Activated CD4-positive, alpha-beta T cell treated with anti-CD3 and anti-CD28 coated beads for 48 hours (primary cell): ENCODE data around the gene COBL.

Experiments used
- DNase-seq: peaks from one replicate; pipeline ENCODE4 v3.0.0-alpha.2; 2020

COBL gene

DNA sequence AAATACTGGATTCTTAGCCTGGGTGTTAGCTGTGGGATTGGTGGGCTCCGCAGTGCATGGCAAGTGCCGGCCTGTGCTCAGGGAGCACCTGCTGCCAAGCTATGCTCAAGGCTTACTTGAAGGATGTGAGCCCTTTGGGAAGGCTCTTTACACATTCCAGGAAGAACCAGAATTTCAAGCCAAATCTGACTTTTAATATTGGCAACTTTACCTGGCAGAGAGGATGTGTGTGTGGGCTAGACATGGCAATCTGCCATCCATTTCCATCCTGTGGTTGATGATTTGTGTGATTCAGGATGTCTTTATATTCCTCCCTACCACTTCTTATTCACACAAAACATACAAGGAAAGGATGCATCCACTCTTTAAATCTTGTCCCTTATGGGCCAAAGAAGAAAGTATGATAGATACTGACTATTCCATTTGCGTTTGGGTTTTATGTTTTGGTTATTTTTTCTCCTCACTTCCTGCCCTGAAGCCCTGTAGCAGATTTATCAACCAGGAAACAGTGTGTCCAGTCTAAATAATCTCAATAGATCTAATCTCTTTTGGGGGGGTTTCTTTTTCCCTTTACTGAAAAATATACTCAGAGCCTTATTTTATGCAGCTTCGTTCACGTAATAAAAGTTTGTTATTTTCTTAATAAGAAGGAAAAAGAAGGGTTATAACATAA lies 247.1 kb downstream of the COBL start:
- DNase-seq = no peak

DNA sequence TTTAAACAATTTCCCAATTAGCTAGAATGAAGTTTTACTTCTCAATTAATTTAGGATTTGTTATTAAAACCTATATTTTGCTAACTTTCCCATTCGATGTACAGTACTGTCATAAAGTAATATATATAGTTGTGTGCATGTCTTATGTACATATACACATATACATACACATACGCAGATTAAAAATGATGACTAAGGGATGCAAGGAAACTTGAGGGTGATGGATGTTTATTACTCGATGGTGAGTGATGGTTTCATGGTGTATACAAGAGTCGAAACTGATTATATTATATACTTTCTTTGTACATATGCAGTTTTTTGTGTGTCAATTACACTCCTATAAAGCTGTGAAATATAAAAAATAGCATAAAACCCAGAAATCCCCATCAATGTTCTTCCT lies 248.2 kb downstream of the COBL start:
- DNase-seq = no peak

DNA sequence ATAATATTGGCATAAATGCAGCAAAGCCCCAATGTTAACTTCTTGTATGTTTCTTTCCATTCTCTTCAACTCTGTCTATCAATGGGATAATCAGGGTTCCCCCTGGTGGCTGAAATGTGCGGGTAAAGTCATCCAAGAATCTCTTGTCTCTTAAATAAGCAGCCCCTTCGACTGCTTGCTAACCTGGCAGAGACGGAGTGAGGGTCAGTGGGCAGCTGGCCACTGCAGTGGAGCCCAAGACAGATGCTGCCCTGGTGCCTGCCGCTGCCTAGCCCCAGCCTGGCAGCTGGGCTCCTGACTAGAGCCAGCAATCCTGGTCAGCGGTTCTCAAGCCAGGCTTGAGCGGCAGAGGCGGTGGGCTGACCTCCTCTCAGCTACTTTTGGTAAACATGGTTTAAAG lies 248.9 kb downstream of the COBL start:
- peak; percentile 58 for DNase-seq

DNA sequence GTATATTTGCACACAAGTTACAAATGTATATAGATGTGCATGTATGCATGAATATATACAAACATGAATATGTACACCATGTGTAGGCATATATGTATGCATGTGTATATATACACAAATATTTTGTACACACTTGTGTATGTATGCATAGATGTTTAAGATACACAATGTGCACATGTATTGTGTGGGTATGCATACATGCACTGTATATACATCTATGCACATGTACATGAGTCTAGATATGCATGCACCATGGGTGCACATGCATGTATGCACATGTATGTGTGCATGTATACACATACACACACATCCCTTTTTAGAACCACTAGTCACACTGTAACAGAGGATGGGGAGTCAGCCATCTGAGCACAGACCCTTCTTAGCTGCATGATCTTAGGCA lies 249.4 kb downstream of the COBL start:
- DNase-seq = no peak

DNA sequence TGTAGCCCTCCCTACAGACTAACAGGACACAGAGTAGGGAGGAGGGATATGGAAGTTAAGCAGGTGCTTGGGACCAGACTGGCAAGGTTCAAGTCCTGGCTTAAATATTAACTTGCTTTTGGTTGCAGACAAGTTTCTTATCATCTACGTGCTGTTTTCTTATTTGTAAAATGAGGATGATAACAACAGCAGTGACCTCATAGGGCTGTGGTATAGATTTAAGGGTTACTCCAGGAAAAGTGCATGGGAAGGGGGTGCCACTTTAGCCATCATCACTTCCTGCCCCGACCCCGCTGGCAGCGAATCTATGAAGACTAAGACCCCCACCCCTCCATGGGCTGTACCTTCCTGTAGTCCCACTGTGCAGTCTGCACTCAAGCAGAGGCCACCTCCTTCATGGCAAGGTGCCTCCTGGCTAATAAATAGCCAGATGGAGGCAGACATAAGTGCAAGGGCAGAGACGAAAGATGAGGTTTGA lies 250.2 kb downstream of the COBL start:
- no peak for DNase-seq

DNA sequence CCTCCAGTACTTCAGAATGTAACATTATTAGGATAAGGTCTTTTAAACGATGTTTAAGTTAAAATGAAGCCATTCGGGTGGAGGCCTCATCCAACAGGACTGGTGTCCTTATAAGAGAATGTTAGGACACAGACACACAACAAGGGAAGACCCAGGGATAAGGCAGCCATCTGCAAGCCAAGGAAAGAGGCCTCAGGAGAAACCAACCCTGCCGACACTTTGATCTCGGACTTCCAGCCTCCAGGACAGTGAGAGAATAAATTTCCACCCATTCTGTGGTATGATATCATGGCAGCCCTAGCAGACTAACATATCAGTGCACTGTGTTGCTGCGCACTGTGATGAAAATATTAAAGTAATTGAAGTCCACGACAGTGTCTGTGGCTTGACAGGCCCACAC lies 250.8 kb downstream of the COBL start:
- DNase-seq = no peak

DNA sequence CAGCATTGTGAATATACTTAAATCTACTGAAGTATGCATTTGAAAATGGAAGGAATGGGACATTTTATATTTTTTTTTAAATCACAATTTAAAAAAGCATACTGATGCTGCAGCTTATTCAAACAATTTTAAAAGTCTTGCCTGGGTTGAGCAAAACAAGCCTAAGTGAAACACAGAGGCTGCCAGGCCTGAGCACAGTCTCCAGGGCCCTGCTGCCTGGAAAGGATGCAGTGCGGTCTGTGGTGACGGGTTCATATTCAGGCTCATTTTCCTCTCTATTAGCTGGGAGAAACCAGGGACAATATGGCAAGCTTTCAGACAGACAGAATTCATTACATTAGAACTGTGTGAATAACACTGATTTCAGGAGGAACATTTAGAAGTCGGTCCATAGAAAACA lies 251.9 kb downstream of the COBL start:
- no peak for DNase-seq

DNA sequence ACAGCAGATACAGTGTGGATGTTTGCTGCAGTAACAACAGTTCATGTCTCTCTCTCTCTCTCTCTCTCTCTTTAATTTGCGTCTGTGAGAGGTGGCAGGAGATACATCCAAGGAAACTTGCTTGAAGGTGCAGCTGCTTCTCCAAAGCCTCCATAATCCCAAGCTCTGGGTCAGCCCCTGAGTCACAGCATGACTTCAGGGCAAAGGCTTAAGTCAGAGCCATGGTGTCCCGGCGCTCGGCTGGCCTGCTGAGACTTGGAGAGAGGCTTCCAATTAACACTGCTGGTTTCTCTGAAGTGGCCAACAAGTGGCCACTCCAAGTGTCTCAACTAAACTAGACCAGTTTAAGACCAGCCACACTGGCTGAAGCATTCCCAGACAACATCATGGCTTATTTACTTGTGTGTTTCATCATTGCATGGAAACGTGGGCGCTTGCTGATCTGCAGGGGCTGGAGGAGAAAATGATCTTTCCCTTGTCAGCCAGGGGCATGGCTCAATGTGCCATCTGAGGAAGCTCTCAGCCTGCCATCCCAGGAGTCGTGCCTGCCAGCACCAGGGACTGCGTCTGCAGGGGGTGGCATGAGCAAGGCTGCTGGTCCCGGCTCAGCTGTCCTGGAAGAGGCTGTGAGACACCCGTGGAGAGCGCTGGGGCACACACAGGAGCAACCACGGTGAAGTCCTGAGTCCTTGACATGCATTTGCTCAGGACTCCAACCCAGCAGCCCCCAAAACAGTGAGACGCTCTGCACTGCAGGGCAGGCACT lies 254.2 kb downstream of the COBL start:
- no peak for DNase-seq

DNA sequence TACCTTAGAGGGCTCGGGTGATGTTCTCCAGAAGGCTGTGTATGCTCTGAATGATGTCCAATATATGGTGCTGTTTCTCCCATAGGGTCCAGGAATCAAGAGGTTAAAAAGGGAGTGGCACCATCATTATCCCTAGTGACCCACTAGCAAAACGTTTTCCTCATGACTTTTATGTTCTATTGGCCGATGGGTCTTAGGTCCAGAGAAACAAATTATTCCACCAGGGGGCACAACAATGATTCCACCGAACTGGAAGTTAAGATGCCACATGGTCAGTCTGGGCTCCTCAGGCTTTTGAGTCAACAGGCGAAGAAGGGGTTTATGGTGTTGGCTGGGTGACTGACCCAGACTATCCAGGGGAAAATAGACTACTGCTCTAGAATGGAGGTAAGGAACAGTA lies 256.1 kb downstream of the COBL start:
- no peak for DNase-seq

DNA sequence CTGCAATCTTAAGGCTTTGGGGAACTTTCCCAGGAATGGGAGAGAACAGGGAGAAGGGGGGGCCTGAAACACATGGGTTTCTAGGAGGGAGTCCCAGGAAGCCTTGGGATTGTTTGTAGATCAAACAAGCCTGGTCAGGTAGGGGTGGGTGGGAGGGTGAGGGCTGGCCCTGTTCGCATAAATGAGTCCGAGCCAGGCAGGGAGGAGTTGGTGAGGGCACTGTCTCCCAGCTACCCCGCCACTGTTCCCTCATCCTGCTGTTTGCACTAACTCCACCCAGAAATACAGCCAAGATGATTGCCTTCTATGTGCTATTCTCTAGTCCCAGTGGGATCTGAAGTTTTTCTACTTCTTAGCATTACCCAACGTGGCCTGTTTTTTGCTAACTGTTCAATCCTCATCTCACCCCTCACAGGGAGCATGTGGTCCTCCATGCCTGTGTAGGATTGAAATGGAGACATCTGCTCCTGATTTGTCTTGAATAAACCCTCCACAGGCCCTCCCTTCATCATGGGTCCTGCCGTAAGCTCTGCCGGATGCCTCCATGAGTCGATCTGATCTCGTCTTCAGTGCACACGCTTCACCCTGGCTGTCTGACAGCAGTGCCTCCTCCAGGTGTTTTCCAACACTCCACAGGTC lies 257.0 kb downstream of the COBL start:
- DNase-seq = no peak

DNA sequence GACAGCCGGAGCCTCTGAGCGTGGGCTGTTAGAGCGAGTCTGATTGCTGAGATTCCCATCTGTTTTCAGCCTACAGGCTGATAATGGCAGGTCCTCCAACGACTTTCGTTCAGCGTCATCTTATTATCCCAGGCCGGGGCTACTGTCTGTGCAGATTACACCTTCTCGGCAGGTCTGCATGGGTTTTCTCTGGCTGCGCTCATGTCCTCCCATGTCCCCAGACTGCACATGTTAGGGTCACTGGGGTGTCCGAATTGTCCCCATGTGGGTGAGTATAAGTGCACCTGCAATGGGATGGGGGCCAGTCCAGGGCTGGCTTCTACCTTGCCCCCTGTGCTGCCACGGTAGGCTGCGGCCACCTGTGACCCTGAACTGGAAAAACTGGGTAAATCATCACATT lies 257.8 kb downstream of the COBL start:
- no peak for DNase-seq

DNA sequence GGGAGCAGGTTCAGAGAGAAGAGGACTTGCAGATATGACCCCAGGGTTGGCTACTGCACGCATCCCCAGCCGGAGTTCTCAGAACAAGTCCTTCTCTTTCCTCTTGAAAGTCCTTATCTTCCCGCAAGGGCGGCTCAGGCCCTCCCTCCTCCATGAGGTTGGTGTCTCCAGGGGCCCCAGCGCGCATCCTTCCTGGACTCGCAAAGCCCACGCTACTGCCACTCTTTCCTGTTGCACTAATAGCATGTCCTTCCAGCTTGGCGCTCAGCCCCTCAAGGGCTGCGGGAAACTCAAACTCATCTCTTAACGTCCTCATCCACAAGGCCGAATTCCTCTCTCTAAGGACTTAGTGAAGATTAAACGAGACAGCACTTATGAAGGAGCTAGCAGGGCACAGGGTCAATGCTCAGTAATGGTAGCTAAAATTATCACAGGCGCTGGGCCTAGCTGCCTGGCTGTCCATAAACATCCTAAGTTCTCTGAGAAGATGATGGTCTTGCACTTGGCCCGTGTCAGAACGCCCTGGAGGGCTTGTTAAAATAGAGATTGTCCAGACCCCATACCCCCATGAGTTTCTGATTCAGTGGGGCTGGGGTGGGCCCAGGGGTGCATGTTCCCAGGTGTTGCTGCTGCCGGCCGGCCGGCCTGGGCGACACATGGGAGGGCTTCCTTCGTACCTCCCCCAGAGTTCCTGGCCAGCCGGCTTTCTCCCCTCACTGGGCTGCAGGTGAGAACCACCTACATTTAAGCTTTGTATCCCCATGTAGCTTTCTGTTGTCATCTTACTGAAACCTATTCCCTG lies 261.4 kb downstream of the COBL start:
- DNase-seq = no peak

DNA sequence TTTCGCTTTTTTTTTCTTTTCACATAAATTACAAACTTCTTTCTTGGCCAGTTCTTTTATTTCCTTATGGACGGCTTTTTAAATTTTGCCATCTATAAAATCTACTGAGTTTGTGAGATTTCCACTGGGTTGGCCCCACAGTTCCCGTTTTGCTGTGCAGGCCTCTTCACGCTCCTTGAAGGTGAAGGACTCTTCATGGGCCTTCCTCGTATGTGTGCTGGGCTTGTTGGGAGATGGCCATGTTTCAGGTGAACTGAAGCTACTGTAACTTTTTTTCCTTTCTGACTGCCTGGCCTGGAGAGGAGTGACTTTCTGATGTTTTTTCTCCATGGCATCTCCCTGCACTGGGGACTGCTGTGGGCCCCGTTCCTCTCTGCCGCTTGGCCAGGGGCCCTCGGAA lies 262.4 kb downstream of the COBL start:
- no peak for DNase-seq

DNA sequence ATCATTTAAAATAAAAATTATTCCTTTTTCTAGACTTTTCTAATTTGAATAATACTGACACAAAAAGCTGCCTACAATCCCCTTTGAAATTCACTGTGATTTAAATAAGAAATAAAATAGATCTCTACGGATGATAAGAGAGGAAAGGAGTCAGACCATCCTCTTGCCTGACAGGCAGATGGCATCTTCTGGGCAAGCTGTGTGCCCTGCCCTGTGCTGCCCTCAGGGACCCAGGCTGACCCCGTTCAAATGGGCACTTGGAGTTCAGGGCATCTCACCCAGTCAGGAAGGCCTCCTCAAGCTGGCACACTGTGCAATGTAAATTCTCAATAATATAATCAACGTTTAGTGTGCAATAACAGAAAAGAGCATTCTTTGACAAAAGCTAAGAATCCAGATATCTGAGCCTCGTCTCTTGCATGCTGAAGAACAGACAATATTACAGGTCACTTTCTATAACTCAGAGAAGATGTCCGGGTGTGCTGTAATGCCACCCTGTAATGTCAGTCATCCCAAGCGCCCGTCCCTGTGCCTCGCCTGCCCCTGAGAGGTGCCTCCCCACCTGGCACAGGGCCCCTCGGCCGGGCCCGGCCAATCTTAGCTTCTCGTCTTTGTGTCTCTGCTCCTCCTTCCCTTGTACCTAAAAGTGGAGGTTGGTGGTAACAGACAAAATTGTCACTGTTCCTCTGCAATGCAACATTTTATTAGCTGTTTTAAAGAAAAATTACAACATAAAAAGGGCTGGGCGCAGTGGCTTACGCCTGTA lies 263.3 kb downstream of the COBL start:
- DNase-seq = no peak

DNA sequence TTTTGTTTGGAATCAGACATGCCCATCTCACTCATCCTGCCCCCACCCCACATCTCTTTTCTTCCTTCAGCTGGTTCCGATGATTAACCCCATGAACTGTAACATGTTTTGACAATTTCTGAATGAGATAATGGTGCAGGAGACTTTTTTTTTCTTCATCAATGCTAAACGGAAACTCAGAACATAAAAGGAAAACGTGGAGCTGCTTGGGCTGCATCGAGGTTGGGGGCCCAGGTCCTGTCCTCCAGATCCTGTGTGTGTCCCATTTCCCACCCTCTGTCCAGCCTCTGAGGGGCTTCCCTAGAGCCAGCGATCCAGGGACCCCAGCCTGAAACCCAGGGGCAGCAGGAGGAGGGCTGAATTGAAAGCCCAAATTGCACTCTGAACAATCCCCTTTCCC lies 270.1 kb downstream of the COBL start:
- DNase-seq = no peak

DNA sequence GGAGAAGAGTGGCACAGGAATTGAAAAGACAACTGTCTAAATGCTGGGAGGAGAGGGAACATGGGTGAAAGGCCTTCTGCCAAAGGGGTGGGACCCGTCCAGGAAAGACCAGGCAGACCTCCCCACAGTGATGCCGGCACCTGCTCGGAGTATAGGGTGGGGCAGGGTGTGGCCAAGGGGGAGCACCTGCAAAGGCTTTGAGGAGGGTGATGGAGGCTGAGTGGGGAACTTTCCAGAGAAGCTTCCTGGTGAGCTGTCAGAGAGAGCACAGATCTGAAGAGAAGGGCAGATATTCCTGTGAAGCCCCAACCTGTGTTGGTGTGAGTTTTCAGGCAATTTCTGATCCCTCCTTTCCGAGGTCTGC lies 270.5 kb downstream of the COBL start:
- no peak for DNase-seq

DNA sequence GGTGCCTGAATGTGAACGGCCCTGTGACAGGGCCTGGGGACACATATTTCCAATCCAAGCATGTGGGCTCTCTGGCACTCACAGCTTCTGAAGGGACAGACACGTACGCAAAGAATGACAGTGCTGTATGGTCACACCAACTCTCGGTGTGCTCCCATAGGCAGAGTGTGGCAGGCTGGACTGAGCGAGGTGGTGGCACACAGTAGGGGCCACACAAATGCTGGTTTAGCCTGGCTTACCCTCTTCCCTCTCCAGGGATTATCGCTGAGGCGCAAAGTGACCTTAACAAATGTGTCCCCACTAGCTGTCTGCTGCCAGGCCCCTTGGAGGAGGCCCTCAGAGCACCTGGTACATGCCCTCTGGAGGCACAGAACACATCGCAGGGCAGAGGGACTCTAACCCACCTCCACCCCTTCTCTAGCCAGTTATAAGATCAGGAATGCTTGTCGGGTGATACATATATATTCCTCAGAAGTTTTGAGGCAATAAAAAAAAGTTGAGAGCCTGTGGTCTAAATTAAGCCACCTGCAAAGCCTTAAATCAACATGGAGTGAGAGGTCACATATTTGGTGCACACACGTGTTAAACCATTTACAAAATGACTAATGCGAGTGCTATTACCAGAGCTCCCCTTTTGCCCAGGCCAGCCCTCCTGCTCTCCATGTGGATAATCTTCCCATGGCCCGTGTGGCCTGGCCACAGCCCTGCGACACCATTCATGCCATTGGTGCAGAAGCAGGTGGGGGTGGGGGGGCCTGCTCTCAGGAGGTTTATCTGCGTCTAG lies 271.1 kb downstream of the COBL start:
- DNase-seq = no peak

DNA sequence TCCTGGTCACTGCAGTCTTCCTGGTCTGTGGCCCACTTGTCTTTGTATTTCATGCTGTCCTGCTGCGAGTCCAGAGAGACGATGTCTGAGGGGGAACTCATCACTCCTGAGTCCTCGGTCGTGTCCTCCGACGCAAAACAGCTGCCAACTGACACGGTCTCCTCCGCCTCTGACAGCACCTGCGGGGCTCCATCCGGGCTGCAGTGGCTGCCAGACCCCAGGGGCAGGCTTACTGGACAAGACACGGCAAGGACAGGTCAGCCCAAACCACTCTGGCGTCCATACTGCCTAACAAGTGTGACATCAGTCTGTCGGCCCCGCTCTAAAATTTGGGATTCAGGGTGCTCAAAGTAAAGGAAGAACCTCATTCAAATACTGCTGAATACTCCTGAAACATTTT lies 273.1 kb downstream of the COBL start:
- no peak for DNase-seq

DNA sequence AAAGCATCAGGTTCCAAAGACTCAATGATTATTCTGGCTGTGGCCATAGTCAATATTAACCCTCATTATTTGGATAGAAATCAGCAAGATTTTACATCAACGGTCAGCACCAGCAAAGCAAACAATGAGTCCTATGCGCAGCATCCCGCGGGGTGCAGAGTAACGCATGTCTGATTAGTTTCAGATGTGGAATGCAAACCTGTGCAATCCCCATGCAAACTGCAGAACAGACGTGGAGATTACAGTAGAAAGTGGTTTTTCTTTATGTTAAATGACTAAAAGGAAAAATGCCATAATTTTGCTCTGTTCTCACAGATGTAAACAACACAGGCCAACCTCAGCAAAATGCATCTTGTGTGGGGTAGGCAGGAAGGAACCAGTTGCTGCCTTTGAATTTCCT lies 275.8 kb downstream of the COBL start:
- no peak for DNase-seq

DNA sequence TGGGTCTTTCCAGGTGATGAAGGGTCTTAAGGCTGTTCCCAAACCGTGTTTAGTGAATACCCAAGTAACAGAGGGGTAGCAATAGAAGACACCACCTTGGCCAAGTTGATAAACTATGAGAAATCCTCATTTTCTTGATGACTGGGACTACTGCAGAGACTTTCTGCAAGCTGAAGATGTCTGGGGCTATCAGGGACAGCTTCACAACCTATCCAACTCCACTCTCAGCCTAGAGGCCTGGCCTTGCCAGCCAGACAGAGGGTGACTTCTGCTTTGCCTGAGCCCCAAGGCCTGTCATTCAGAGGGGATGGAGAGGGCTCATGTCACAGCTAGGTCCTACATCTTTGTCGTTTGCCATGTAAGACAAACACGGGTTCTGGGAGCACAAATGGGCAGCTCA lies 278.0 kb downstream of the COBL start:
- DNase-seq = no peak

DNA sequence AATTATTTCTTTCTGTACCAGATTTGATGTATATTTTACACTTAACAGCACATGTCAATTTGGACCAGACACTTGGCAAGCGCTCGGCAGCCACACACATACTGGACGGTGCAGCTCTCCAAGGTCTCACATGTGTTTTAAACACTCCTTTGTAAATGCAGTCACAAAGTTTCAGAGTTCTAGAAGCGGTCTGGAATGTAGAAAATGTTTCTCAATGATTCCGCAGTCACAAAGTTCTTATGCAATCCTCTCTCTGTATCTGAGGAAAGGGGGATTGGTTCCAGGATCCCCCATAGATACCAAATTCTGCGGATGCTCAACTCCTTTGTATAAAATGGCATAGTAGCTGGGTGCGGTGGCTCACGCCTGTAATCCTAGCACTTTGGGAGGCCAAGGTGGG lies 280.9 kb downstream of the COBL start:
- no peak for DNase-seq
